Measurements from ENCODE around the gene TWNK.

GRCh38 chr10:100982916-100983830 is 4.2 kb upstream of the TWNK start:
- TF ChIP-seq, protein P1, sequence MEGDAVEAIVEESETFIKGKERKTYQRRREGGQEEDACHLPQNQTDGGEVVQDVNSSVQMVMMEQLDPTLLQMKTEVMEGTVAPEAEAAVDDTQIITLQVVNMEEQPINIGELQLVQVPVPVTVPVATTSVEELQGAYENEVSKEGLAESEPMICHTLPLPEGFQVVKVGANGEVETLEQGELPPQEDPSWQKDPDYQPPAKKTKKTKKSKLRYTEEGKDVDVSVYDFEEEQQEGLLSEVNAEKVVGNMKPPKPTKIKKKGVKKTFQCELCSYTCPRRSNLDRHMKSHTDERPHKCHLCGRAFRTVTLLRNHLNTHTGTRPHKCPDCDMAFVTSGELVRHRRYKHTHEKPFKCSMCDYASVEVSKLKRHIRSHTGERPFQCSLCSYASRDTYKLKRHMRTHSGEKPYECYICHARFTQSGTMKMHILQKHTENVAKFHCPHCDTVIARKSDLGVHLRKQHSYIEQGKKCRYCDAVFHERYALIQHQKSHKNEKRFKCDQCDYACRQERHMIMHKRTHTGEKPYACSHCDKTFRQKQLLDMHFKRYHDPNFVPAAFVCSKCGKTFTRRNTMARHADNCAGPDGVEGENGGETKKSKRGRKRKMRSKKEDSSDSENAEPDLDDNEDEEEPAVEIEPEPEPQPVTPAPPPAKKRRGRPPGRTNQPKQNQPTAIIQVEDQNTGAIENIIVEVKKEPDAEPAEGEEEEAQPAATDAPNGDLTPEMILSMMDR (IDR thresholded peaks at IDR 0.05; ENCODE audit: low read length), result no peak
- no peak for TF ChIP-seq EZH2phosphoT487 (IDR thresholded peaks at IDR 0.05; ENCODE audit: low read length)

Measured in MM.1S (cell line).